ENCODE results near the gene PHAF1.

PHAF1 gene

DNA sequence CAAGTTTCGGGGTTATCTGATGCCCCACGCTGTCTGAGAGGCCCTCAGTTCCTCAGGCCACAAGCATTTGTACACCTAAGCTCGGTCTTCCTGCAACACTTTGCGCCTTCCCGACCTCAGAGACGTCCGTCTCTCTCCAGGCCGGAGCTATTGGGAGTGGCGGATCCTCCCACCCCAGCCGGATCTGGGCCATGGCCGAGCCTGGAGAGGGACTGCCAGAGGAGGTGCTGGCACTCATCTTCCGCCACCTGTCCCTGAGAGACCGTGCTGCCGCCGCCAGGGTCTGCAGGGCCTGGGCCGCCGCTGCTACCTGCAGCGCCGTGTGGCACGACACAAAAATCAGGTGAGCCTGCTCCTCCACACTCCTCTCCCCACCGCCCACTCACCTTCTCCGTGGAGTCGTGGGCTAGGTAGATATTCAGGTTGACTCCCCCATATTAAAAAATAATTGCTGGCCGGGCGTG is 51.9 kb downstream of the PHAF1 start:
- ATAC-seq: no peak
- no peak for TF ChIP-seq OSR1 (CRISPR knock-in tag; IDR thresholded peaks at IDR 0.05)
- no peak for TF ChIP-seq SNAI2 (CRISPR knock-in tag; IDR thresholded peaks at IDR 0.05)

DNA sequence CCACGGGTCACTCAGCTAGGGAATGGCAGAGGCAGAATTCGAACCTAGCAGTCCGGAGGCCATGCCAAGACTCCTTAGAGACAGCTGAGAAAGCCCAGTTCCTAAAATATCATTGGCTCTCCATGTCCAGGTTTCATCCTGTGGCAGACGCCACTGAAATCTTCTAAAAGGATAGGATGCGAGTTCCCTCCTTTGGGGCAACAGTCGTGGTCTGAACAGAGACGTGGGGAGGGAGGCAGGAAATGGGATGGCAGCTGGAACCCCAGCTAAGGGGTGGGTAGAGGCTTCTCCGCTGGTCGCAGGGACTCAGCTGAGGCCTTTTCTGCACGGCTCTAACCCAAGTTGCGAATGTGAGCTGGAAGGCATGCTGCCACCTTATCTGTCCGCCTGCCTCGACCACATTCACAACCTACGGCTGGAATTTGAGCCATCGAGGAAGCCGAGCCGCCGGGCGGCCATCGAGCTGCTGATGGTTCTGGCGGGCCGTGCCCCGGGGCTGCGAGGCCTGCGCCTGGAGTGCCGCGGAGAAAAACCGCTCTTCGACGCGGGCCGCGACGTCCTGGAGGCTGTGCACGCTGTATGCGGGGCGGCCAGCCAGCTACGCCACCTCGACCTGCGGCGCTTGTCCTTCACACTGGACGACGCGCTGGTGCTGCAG is 52.9 kb downstream of the PHAF1 start:
- no peak for ATAC-seq
- TF ChIP-seq CSDC2 (CRISPR knock-in tag; IDR thresholded peaks at IDR 0.05) (no peak), SNAI2 (CRISPR knock-in tag; IDR thresholded peaks at IDR 0.05) (no peak), ISL1 (CRISPR knock-in tag; IDR thresholded peaks at IDR 0.05) (no peak), BACH2 (CRISPR knock-in tag; IDR thresholded peaks at IDR 0.05; ENCODE audit: borderline replicate concordance) (no peak)

DNA sequence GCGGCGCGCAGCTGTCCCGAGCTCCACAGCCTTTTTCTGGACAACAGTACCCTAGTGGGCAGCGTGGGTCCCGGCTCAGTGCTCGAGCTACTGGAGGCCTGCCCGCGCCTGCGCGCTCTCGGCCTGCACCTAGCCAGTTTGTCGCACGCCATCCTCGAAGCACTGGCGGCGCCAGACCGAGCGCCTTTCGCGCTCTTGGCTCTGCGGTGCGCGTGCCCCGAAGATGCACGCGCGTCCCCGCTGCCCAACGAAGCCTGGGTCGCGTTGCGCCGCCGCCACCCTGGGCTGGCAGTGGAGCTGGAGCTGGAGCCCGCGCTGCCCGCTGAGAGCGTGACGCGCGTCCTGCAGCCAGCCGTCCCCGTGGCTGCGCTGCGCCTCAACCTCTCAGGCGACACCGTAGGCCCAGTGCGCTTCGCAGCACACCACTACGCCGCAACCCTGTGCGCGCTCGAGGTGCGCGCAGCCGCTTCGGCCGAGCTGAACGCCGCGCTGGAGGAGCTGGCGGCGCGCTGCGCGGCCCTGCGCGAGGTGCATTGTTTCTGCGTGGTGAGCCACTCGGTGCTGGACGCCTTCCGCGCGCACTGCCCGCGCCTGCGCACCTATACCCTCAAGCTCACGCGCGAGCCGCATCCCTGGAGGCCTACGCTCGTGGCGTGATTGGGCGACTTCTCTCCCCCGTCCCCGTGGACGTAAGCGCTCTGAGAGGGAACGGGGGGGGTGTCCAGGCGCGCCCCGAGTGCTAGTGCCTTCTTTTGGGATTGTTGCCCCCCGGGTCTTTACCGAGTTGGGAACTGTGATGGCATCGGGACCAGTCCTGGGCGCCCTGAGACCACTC is 53.6 kb downstream of the PHAF1 start:
- TF ChIP-seq ZNF565 (CRISPR knock-in tag; conservative IDR thresholded peaks at IDR 0.05; ENCODE audit: low read depth) (0 out of 2 replicates have a peak, but pooled peaks have one; percentile 62), ZC3H10 (CRISPR knock-in tag; IDR thresholded peaks at IDR 0.05) (no peak), ISL1 (CRISPR knock-in tag; IDR thresholded peaks at IDR 0.05) (no peak), RARB (CRISPR knock-in tag; IDR thresholded peaks at IDR 0.05) (no peak), ZFP3 (CRISPR knock-in tag; IDR thresholded peaks at IDR 0.05) (peak; percentile 51; the same call in 1 of the 2 replicates), BACH2 (CRISPR knock-in tag; IDR thresholded peaks at IDR 0.05; ENCODE audit: borderline replicate concordance) (no peak), ARNTL (CRISPR knock-in tag; IDR thresholded peaks at IDR 0.05; ENCODE audit: borderline replicate concordance, low read depth) (no peak), GLIS3 (CRISPR knock-in tag; IDR thresholded peaks at IDR 0.05) (no peak; the same call in 1 of the 2 replicates), SNAI2 (CRISPR knock-in tag; IDR thresholded peaks at IDR 0.05) (no peak), PPARA (CRISPR knock-in tag; IDR thresholded peaks at IDR 0.05; ENCODE audit: borderline replicate concordance) (no peak), CREB5 (CRISPR knock-in tag; IDR thresholded peaks at IDR 0.05; ENCODE audit: low read depth) (no peak), POU6F1 (CRISPR knock-in tag; IDR thresholded peaks at IDR 0.05; ENCODE audit: borderline replicate concordance, low read depth) (no peak), CSDC2 (CRISPR knock-in tag; IDR thresholded peaks at IDR 0.05) (no peak), ESRRG (CRISPR knock-in tag; IDR thresholded peaks at IDR 0.05) (no peak), CSRNP3 (CRISPR knock-in tag; IDR thresholded peaks at IDR 0.05) (no peak), ZNF70 (CRISPR knock-in tag; IDR thresholded peaks at IDR 0.05) (no peak), ZFP30 (CRISPR knock-in tag; IDR thresholded peaks at IDR 0.05) (no peak), ZNF8 (CRISPR knock-in tag; IDR thresholded peaks at IDR 0.05) (no peak)
- TF ChIP-seq, protein P1, sequence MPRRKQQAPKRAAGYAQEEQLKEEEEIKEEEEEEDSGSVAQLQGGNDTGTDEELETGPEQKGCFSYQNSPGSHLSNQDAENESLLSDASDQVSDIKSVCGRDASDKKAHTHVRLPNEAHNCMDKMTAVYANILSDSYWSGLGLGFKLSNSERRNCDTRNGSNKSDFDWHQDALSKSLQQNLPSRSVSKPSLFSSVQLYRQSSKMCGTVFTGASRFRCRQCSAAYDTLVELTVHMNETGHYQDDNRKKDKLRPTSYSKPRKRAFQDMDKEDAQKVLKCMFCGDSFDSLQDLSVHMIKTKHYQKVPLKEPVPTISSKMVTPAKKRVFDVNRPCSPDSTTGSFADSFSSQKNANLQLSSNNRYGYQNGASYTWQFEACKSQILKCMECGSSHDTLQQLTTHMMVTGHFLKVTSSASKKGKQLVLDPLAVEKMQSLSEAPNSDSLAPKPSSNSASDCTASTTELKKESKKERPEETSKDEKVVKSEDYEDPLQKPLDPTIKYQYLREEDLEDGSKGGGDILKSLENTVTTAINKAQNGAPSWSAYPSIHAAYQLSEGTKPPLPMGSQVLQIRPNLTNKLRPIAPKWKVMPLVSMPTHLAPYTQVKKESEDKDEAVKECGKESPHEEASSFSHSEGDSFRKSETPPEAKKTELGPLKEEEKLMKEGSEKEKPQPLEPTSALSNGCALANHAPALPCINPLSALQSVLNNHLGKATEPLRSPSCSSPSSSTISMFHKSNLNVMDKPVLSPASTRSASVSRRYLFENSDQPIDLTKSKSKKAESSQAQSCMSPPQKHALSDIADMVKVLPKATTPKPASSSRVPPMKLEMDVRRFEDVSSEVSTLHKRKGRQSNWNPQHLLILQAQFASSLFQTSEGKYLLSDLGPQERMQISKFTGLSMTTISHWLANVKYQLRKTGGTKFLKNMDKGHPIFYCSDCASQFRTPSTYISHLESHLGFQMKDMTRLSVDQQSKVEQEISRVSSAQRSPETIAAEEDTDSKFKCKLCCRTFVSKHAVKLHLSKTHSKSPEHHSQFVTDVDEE (CRISPR knock-in tag; IDR thresholded peaks at IDR 0.05): peak; percentile 56; the same call in 1 of the 2 replicates
- TF ChIP-seq, protein P2, sequence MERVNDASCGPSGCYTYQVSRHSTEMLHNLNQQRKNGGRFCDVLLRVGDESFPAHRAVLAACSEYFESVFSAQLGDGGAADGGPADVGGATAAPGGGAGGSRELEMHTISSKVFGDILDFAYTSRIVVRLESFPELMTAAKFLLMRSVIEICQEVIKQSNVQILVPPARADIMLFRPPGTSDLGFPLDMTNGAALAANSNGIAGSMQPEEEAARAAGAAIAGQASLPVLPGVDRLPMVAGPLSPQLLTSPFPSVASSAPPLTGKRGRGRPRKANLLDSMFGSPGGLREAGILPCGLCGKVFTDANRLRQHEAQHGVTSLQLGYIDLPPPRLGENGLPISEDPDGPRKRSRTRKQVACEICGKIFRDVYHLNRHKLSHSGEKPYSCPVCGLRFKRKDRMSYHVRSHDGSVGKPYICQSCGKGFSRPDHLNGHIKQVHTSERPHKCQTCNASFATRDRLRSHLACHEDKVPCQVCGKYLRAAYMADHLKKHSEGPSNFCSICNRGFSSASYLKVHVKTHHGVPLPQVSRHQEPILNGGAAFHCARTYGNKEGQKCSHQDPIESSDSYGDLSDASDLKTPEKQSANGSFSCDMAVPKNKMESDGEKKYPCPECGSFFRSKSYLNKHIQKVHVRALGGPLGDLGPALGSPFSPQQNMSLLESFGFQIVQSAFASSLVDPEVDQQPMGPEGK (CRISPR knock-in tag; IDR thresholded peaks at IDR 0.05; ENCODE audit: borderline replicate concordance): no peak
- ATAC-seq: peak; percentile 15
